Measurements from ENCODE around the gene SNX3.

SNX3 gene

GRCh38 chr6:108242259-108242658 lies 18.6 kb downstream of the SNX3 start:
- Histone ChIP-seq H3K4me1 (ENCODE audit: control insufficient read depth, insufficient read depth, low read length, poor library complexity, severe bottlenecking) (no peaks in the 10 kb centered on the region), H3K4me3 (ENCODE audit: extremely low read depth, insufficient read depth, low read length, poor library complexity, severe bottlenecking) (no peak overlapping the region), H3K36me3 (ENCODE audit: control insufficient read depth, insufficient read depth, low read length) (peaks cover 85% of the 10 kb centered on the region), H3K9me3 (ENCODE audit: control insufficient read depth, low read length) (peaks cover 6% of the 10 kb centered on the region), H3K27ac (ENCODE audit: low read depth, low read length, severe bottlenecking) (no peak overlapping the region)
- 100% methylated on average over 1 of the region's 2 CpGs for WGBS, 2 experiments (ENCODE audit: insufficient coverage in 2 of 2)

- H3K9me3 ChIP-seq (ENCODE audit: control insufficient read depth, low read length): peaks cover 6% of the 10 kb centered on the region
- no peak overlapping the region for H3K4me3 ChIP-seq (ENCODE audit: extremely low read depth, insufficient read depth, low read length, poor library complexity, severe bottlenecking)
- WGBS, 2 experiments (ENCODE audit: insufficient coverage in 2 of 2): 100% methylated on average over 2 of the region's 4 CpGs; no CpG with 5 or more reads in 1 of the 2 experiments
- H3K4me1 ChIP-seq (ENCODE audit: control insufficient read depth, insufficient read depth, low read length, poor library complexity, severe bottlenecking): no peaks in the 10 kb centered on the region
- H3K27ac ChIP-seq (ENCODE audit: low read depth, low read length, severe bottlenecking): no peak overlapping the region
- H3K36me3 ChIP-seq (ENCODE audit: control insufficient read depth, insufficient read depth, low read length): peaks cover 62% of the 10 kb centered on the region
Measured at GRCh38 chr6:108238322-108238721, 22.5 kb downstream of the SNX3 start.

- H3K4me1 ChIP-seq (ENCODE audit: control insufficient read depth, insufficient read depth, low read length, poor library complexity, severe bottlenecking): no peaks in the 10 kb centered on the region
Measured at GRCh38 chr6:108236791-108237190, 24.0 kb downstream of the SNX3 start.

GRCh38 chr6:108235127-108235526 lies 25.7 kb downstream of the SNX3 start:
- Histone ChIP-seq H3K4me3 (ENCODE audit: extremely low read depth, insufficient read depth, low read length, poor library complexity, severe bottlenecking) (no peak overlapping the region), H3K9me3 (ENCODE audit: control insufficient read depth, low read length) (no peaks in the 10 kb centered on the region), H3K27ac (ENCODE audit: low read depth, low read length, severe bottlenecking) (no peak overlapping the region), H3K4me1 (ENCODE audit: control insufficient read depth, insufficient read depth, low read length, poor library complexity, severe bottlenecking) (no peaks in the 10 kb centered on the region), H3K36me3 (ENCODE audit: control insufficient read depth, insufficient read depth, low read length) (peaks cover 34% of the 10 kb centered on the region)
- WGBS, 2 experiments (ENCODE audit: insufficient coverage in 2 of 2): 90 to 96% methylated on average over 3 to 4 of the region's 4 CpGs

More at GRCh38 chr6:108236791-108237190, 24.0 kb downstream of the SNX3 start:
- no peaks in the 10 kb centered on the region for H3K9me3 ChIP-seq (ENCODE audit: control insufficient read depth, low read length)
- H3K36me3 ChIP-seq (ENCODE audit: control insufficient read depth, insufficient read depth, low read length): peaks cover 50% of the 10 kb centered on the region
- WGBS, 2 experiments (ENCODE audit: insufficient coverage in 2 of 2): 100% methylated on average over 1 of the region's 2 CpGs; no CpG with 5 or more reads in 1 of the 2 experiments
- no peak overlapping the region for H3K4me3 ChIP-seq (ENCODE audit: extremely low read depth, insufficient read depth, low read length, poor library complexity, severe bottlenecking)
- H3K27ac ChIP-seq (ENCODE audit: low read depth, low read length, severe bottlenecking): no peak overlapping the region

GRCh38 chr6:108228416-108228815 lies 32.4 kb downstream of the SNX3 start:
- Histone ChIP-seq H3K9me3 (ENCODE audit: control insufficient read depth, low read length) (no peaks in the 10 kb centered on the region), H3K27ac (ENCODE audit: low read depth, low read length, severe bottlenecking) (no peak overlapping the region), H3K4me1 (ENCODE audit: control insufficient read depth, insufficient read depth, low read length, poor library complexity, severe bottlenecking) (no peaks in the 10 kb centered on the region), H3K36me3 (ENCODE audit: control insufficient read depth, insufficient read depth, low read length) (peaks cover 5% of the 10 kb centered on the region), H3K4me3 (ENCODE audit: extremely low read depth, insufficient read depth, low read length, poor library complexity, severe bottlenecking) (no peak overlapping the region)
- WGBS, 2 experiments (ENCODE audit: insufficient coverage in 2 of 2): 77 to 97% methylated on average over 3 to 5 of the region's 8 CpGs

- Histone ChIP-seq H3K4me3 (ENCODE audit: extremely low read depth, insufficient read depth, low read length, poor library complexity, severe bottlenecking) (no peak overlapping the region), H3K4me1 (ENCODE audit: control insufficient read depth, insufficient read depth, low read length, poor library complexity, severe bottlenecking) (no peaks in the 10 kb centered on the region), H3K36me3 (ENCODE audit: control insufficient read depth, insufficient read depth, low read length) (peaks cover 9% of the 10 kb centered on the region), H3K9me3 (ENCODE audit: control insufficient read depth, low read length) (no peaks in the 10 kb centered on the region), H3K27ac (ENCODE audit: low read depth, low read length, severe bottlenecking) (no peak overlapping the region)
- WGBS, 2 experiments (ENCODE audit: insufficient coverage in 2 of 2): 100% methylated on average over 1 of the region's 3 CpGs; no CpG with 5 or more reads in 1 of the 2 experiments
Measured at GRCh38 chr6:108227290-108227689, 33.5 kb downstream of the SNX3 start.

GRCh38 chr6:108222504-108222903 lies 38.3 kb downstream of the SNX3 start:
- no peak overlapping the region for H3K27ac ChIP-seq (ENCODE audit: low read depth, low read length, severe bottlenecking)
- 100% methylated on average over 1 of the region's 1 CpG for WGBS, 2 experiments (ENCODE audit: insufficient coverage in 2 of 2)
- peaks cover 54% of the 10 kb centered on the region for H3K36me3 ChIP-seq (ENCODE audit: control insufficient read depth, insufficient read depth, low read length)
- no peaks in the 10 kb centered on the region for H3K9me3 ChIP-seq (ENCODE audit: control insufficient read depth, low read length)
- no peak overlapping the region for H3K4me3 ChIP-seq (ENCODE audit: extremely low read depth, insufficient read depth, low read length, poor library complexity, severe bottlenecking)
- H3K4me1 ChIP-seq (ENCODE audit: control insufficient read depth, insufficient read depth, low read length, poor library complexity, severe bottlenecking): no peaks in the 10 kb centered on the region

GRCh38 chr6:108222064-108222463 lies 38.8 kb downstream of the SNX3 start:
- H3K4me1 ChIP-seq (ENCODE audit: control insufficient read depth, insufficient read depth, low read length, poor library complexity, severe bottlenecking): no peaks in the 10 kb centered on the region
- no peak overlapping the region for H3K27ac ChIP-seq (ENCODE audit: low read depth, low read length, severe bottlenecking)
- peaks cover 59% of the 10 kb centered on the region for H3K36me3 ChIP-seq (ENCODE audit: control insufficient read depth, insufficient read depth, low read length)
- no peaks in the 10 kb centered on the region for H3K9me3 ChIP-seq (ENCODE audit: control insufficient read depth, low read length)
- H3K4me3 ChIP-seq (ENCODE audit: extremely low read depth, insufficient read depth, low read length, poor library complexity, severe bottlenecking): no peak overlapping the region
- WGBS, 2 experiments (ENCODE audit: insufficient coverage in 2 of 2): 92 to 100% methylated on average over 2 of the region's 2 CpGs

GRCh38 chr6:108211671-108212070 lies 49.2 kb downstream of the SNX3 start:
- WGBS, 2 experiments (ENCODE audit: insufficient coverage in 2 of 2): 100% methylated on average over 2 of the region's 2 CpGs
- H3K4me1 ChIP-seq (ENCODE audit: control insufficient read depth, insufficient read depth, low read length, poor library complexity, severe bottlenecking): no peaks in the 10 kb centered on the region
- peaks cover 42% of the 10 kb centered on the region for H3K36me3 ChIP-seq (ENCODE audit: control insufficient read depth, insufficient read depth, low read length)
- no peaks in the 10 kb centered on the region for H3K9me3 ChIP-seq (ENCODE audit: control insufficient read depth, low read length)
- no peak overlapping the region for H3K4me3 ChIP-seq (ENCODE audit: extremely low read depth, insufficient read depth, low read length, poor library complexity, severe bottlenecking)
- no peak overlapping the region for H3K27ac ChIP-seq (ENCODE audit: low read depth, low read length, severe bottlenecking)

GRCh38 chr6:108210556-108210955 lies 50.3 kb downstream of the SNX3 start:
- WGBS, 2 experiments (ENCODE audit: insufficient coverage in 2 of 2): 100% methylated on average over 2 of the region's 2 CpGs
- Histone ChIP-seq H3K9me3 (ENCODE audit: control insufficient read depth, low read length) (no peaks in the 10 kb centered on the region), H3K36me3 (ENCODE audit: control insufficient read depth, insufficient read depth, low read length) (peaks cover 34% of the 10 kb centered on the region), H3K27ac (ENCODE audit: low read depth, low read length, severe bottlenecking) (no peak overlapping the region), H3K4me3 (ENCODE audit: extremely low read depth, insufficient read depth, low read length, poor library complexity, severe bottlenecking) (no peak overlapping the region), H3K4me1 (ENCODE audit: control insufficient read depth, insufficient read depth, low read length, poor library complexity, severe bottlenecking) (no peaks in the 10 kb centered on the region)

- Histone ChIP-seq H3K4me3 (ENCODE audit: extremely low read depth, insufficient read depth, low read length, poor library complexity, severe bottlenecking) (no peak overlapping the region), H3K9me3 (ENCODE audit: control insufficient read depth, low read length) (no peaks in the 10 kb centered on the region), H3K4me1 (ENCODE audit: control insufficient read depth, insufficient read depth, low read length, poor library complexity, severe bottlenecking) (no peaks in the 10 kb centered on the region), H3K27ac (ENCODE audit: low read depth, low read length, severe bottlenecking) (no peak overlapping the region), H3K36me3 (ENCODE audit: control insufficient read depth, insufficient read depth, low read length) (peaks cover 26% of the 10 kb centered on the region)
- 100% methylated on average over 1 to 4 of the region's 5 CpGs for WGBS, 2 experiments (ENCODE audit: insufficient coverage in 2 of 2)
Measured at GRCh38 chr6:108209738-108210137, 51.1 kb downstream of the SNX3 start.

Measured in mesodermal cell (in vitro differentiated cells).